SU-DHL-6 (cell line): ENCODE measurements around the gene RNF114.

ENCODE experiments used
- H2AFZ ChIP-seq: fragments of 200-600 bp; sonication (generic); 2 replicates; pipeline ENCODE4 v1.6.1; 2014; ENCODE audit warnings: low read depth, mild to moderate bottlenecking, moderate library complexity, mixed read lengths, antibody characterized with exemption, low read length; ENCODE audit not compliant: severe bottlenecking
- H3F3A ChIP-seq: fragments of 200-600 bp; shearing (Covaris generic); 2 replicates; pipeline ENCODE4 v1.6.0; 2016; ENCODE audit warnings: antibody characterized with exemption, mild to moderate bottlenecking; ENCODE audit not compliant: insufficient read depth
- H3K27ac ChIP-seq: fragments of 200-600 bp; sonication (generic); 2 replicates; pipeline ENCODE4 v1.5.1; 2016; ENCODE audit warnings: low read depth, mild to moderate bottlenecking, low read length, moderate library complexity, mixed read lengths
- H3K27me3 ChIP-seq: fragments of 200-600 bp; sonication (generic), shearing (Covaris generic); 2 replicates; pipeline ENCODE4 v1.6.0; 2014; ENCODE audit warnings: mild to moderate bottlenecking, low read length
- H3K36me3 ChIP-seq: fragments of 200-600 bp; sonication (generic); 2 replicates; pipeline ENCODE4 v1.6.1; 2014; ENCODE audit warnings: mild to moderate bottlenecking, low read length, mixed read lengths
- H3K4me2 ChIP-seq: fragments of 300-600, 200-600 bp; shearing (Covaris generic), sonication (generic); 2 replicates; pipeline ENCODE4 v1.6.0; 2014; ENCODE audit warnings: low read length, low read depth, mild to moderate bottlenecking; ENCODE audit not compliant: poor library complexity, severe bottlenecking
- H3K4me3 ChIP-seq: fragments of 200-600 bp; sonication (generic); 2 replicates; pipeline ENCODE4 v1.5.1; 2014; ENCODE audit warnings: antibody characterized with exemption, low read length, mild to moderate bottlenecking, mixed read lengths; ENCODE audit not compliant: insufficient read depth, poor library complexity, severe bottlenecking
- H3K79me2 ChIP-seq: fragments of 200-600 bp; sonication (generic); 2 replicates; pipeline ENCODE4 v1.6.1; 2014; ENCODE audit warnings: mild to moderate bottlenecking, low read length, moderate library complexity; ENCODE audit not compliant: insufficient read depth
- H3K9ac ChIP-seq: fragments of 200-600 bp; sonication (generic); 2 replicates; pipeline ENCODE4 v1.7.0; 2014; ENCODE audit warnings: mild to moderate bottlenecking, low read length
- H3K9me2 ChIP-seq: fragments of 200-600 bp; sonication (generic); replicated peaks from 2 replicates; pipeline ENCODE4 v1.6.1; 2014; ENCODE audit warnings: low read length; ENCODE audit not compliant: insufficient read depth
- H3K9me3 ChIP-seq: fragments of 200-600 bp; sonication (generic); 2 replicates; pipeline ENCODE4 v1.6.1; 2014; ENCODE audit warnings: low read length, mixed read lengths; ENCODE audit not compliant: insufficient read depth
- H4K20me1 ChIP-seq: fragments of 200-600 bp; sonication (generic); 2 replicates; pipeline ENCODE4 v1.6.1; 2014; ENCODE audit warnings: low read depth, mild to moderate bottlenecking, antibody characterized with exemption, low read length, moderate library complexity, mixed read lengths
- CTCF ChIP-seq: fragments of 200-600 bp; sonication (generic); IDR thresholded peaks from one replicate; pipeline ENCODE4 v1.5.1; 2017; ENCODE audit warnings: antibody characterized with exemption, mild to moderate bottlenecking, low read length, moderate library complexity; ENCODE audit not compliant: insufficient read depth, poor library complexity, severe bottlenecking
- EZH2phosphoT487 ChIP-seq: fragments of 200-600 bp; sonication (generic), shearing (Covaris generic); conservative IDR thresholded peaks from 2 replicates; pipeline ENCODE4 v1.6.1; 2018; ENCODE audit warnings: mild to moderate bottlenecking, antibody characterized with exemption, low read length, moderate library complexity, mixed read lengths

RNF114 gene

GRCh38 chr20:49985617-49986016, 49.4 kb downstream of the RNF114 start:
- no peak overlapping the region for H3K4me3 ChIP-seq
- no peaks in the 10 kb centered on the region for H3K79me2 ChIP-seq
- no peak overlapping the region for H3K4me2 ChIP-seq

GRCh38 chr20:49986049-49986448, 49.9 kb downstream of the RNF114 start:
- TF ChIP-seq EZH2phosphoT487 (no peak), CTCF (no peak)
- no peaks in the 10 kb centered on the region for H4K20me1 ChIP-seq

More at GRCh38 chr20:49985617-49986016, 49.4 kb downstream of the RNF114 start:
- Histone ChIP-seq H3K9ac (no peak overlapping the region), H3K9me3 (no peaks in the 10 kb centered on the region), H3K27me3 (no peaks in the 10 kb centered on the region), H3K9me2 (no peaks in the 10 kb centered on the region), H3K36me3 (no peaks in the 10 kb centered on the region), H3F3A (no peaks in the 10 kb centered on the region), H3K27ac (no peak overlapping the region), H4K20me1 (no peaks in the 10 kb centered on the region), H2AFZ (no peak overlapping the region)
- TF ChIP-seq CTCF (no peak), EZH2phosphoT487 (no peak)

GRCh38 chr20:49987015-49987867, 51.0 kb downstream of the RNF114 start:
- H3K79me2 ChIP-seq = no peaks in the 10 kb centered on the region
- H4K20me1 ChIP-seq = no peaks in the 10 kb centered on the region
- no peak overlapping the region for H2AFZ ChIP-seq
- H3K9me3 ChIP-seq = no peaks in the 10 kb centered on the region
- no peaks in the 10 kb centered on the region for H3K36me3 ChIP-seq
- no peak overlapping the region for H3K4me3 ChIP-seq
- TF ChIP-seq EZH2phosphoT487 = no peak
- TF ChIP-seq CTCF = no peak
- no peaks in the 10 kb centered on the region for H3F3A ChIP-seq
- no peaks in the 10 kb centered on the region for H3K9me2 ChIP-seq
- H3K9ac ChIP-seq = no peak overlapping the region
- H3K27me3 ChIP-seq = no peaks in the 10 kb centered on the region
- no peak overlapping the region for H3K4me2 ChIP-seq
- H3K27ac ChIP-seq = no peak overlapping the region

More at GRCh38 chr20:49986049-49986448, 49.9 kb downstream of the RNF114 start:
- no peaks in the 10 kb centered on the region for H3K27me3 ChIP-seq
- H3K79me2 ChIP-seq = no peaks in the 10 kb centered on the region
- no peak overlapping the region for H2AFZ ChIP-seq
- H3K9ac ChIP-seq = no peak overlapping the region
- no peak overlapping the region for H3K27ac ChIP-seq
- no peaks in the 10 kb centered on the region for H3F3A ChIP-seq
- H3K9me2 ChIP-seq = no peaks in the 10 kb centered on the region
- H3K36me3 ChIP-seq = no peaks in the 10 kb centered on the region
- H3K4me3 ChIP-seq = no peak overlapping the region
- H3K4me2 ChIP-seq = no peak overlapping the region
- no peaks in the 10 kb centered on the region for H3K9me3 ChIP-seq
